Upper lobe of right lung (tissue), 1 donor: ENCODE measurements around the gene CLMP. TPM values are rescaled to one million over a fixed set of nuclear protein-coding genes. Genes with fewer than 3 reads are reported as not detected.

Experiments used
- ATAC-seq: fragments of 200-7000 bp; cut with Tn5 transposase; one replicate; pipeline ENCODE4 v1.9.1; 2020; ENCODE audit warnings: mild to moderate bottlenecking, moderate library complexity
- DNase-seq: peaks from one replicate; pipeline ENCODE4 v3.0.0-alpha.2; 2020
- H3K27ac ChIP-seq: fragments of 200-600 bp; one replicate; pipeline ENCODE4 v1.8.0; 2022
- H3K27me3 ChIP-seq: fragments of 200-600 bp; one replicate; pipeline ENCODE4 v1.8.0; 2022; ENCODE audit warnings: mild to moderate bottlenecking
- H3K36me3 ChIP-seq: fragments of 200-600 bp; one replicate; pipeline ENCODE4 v1.8.0; 2022
- H3K4me1 ChIP-seq: fragments of 200-600 bp; one replicate; pipeline ENCODE4 v1.8.0; 2022
- H3K4me3 ChIP-seq: fragments of 200-600 bp; one replicate; pipeline ENCODE4 v1.8.0; 2022; ENCODE audit warnings: mild to moderate bottlenecking
- H3K9me3 ChIP-seq: fragments of 200-600 bp; one replicate; pipeline ENCODE4 v1.8.0; 2022
- intact Hi-C: fragments of 100-400 bp; cut with DNase I; formaldehyde crosslinking; loops from one replicate; pipeline ENCODE4 v1.11.0; 2022
- total RNA-seq: library from RNA; stranded (reverse); fragmentation: NEBNext Ultra II Directional; extraction: Animal tissue kit (Norgen Biotek cat#: 25700); gene quantifications from one replicate; pipeline ENCODE4 v1.2.1, GENCODE V29; 2021
- TF ChIP-seq, protein P1 (sequence below): fragments of 200-600 bp; IDR thresholded peaks from one replicate; pipeline ENCODE4 v1.8.0; 2022; ENCODE audit warnings: antibody characterized with exemption
- donor health status: DM: no; HTN: yes; CAD: no; lungs with severe emphysema.

The CLMP gene
- total RNA-seq, 1 donor from 2014 or later, result 17.6 TPM

DNA sequence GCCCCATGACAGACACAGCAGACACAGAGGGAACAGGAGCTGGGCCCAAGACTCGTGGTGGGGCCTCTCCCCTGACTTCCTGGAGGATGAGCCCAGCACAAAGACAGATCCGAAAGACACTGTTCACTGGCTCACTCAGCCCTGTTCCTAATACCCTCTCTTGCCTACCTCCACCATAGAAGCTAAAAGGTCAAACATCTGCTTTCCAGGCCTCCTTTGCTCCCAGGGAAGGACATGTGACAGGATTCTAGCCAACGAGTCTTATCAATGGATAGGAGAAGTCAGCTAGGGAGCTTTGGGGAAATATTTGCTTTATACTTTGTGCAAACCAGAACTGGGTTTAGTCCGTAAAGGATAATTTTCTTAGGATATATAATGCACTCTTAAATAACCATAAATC, 8.4 kb upstream of the CLMP start:
- Histone ChIP-seq H3K27ac (no peak overlapping the region), H3K36me3 (no peaks in the 10 kb centered on the region), H3K27me3 (no peaks in the 10 kb centered on the region), H3K4me3 (no peak overlapping the region), H3K4me1 (no peaks in the 10 kb centered on the region), H3K9me3 (no peaks in the 10 kb centered on the region)
- DNase-seq (no peak), ATAC-seq (no peak)
- TF ChIP-seq, protein P1, sequence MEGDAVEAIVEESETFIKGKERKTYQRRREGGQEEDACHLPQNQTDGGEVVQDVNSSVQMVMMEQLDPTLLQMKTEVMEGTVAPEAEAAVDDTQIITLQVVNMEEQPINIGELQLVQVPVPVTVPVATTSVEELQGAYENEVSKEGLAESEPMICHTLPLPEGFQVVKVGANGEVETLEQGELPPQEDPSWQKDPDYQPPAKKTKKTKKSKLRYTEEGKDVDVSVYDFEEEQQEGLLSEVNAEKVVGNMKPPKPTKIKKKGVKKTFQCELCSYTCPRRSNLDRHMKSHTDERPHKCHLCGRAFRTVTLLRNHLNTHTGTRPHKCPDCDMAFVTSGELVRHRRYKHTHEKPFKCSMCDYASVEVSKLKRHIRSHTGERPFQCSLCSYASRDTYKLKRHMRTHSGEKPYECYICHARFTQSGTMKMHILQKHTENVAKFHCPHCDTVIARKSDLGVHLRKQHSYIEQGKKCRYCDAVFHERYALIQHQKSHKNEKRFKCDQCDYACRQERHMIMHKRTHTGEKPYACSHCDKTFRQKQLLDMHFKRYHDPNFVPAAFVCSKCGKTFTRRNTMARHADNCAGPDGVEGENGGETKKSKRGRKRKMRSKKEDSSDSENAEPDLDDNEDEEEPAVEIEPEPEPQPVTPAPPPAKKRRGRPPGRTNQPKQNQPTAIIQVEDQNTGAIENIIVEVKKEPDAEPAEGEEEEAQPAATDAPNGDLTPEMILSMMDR, result no peak
- intact Hi-C loops, result no loop called here

DNA sequence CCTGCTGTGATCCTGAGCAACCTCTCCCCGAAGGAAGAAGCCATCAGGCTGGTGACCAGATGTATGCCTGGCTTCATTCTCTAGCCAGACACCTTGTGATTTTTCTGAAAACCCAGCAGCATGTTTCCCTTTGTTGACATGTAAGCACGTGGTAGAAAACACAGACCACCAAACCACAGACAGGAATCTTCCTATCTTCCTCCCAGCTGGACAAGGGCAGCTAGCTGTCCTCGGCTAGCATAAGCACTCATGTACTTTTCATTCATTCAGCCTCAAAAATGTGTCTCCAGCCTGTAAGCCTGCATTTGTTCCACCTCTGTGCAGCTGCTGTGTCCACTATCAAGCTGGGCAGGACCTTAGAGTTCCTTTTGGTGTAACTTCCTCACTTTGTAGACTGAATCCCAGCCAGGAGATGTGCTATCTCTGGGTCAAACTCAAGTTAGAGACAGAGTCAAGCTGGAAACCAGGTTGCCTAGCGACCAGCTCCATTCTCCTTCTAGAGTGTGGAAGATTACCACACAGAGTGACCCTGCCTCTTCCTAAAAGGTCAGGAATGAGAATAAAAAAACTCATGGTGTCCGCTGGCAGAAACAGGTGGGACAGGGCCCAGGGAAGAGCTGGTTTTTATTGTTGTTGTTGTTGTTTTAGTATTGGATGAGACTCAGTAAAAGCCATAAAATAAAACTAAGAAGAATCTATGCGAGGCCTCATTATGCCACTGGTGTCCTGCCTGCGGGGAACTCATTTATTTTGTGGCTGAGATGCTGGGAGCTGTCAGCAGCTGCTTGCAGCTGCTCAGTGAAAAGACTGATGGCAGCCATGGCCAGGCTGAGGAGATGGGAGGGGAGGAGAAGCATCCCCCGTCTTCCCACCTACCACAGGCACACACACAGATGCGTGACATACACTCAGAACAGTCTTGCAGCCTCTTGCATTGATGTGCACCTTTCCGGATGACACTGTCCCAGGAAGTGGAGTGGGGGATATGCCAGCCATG, 7.4 kb upstream of the CLMP start:
- H3K4me1 ChIP-seq, result no peaks in the 10 kb centered on the region
- TF ChIP-seq, protein P1, result no peak
- H3K4me3 ChIP-seq, result no peak overlapping the region
- DNase-seq, result no peak
- H3K36me3 ChIP-seq, result no peaks in the 10 kb centered on the region
- peaks cover 7% of the 10 kb centered on the region for H3K27me3 ChIP-seq
- ATAC-seq, result peak; percentile 68
- no peak overlapping the region for H3K27ac ChIP-seq
- intact Hi-C loops, result no loop called here
- no peaks in the 10 kb centered on the region for H3K9me3 ChIP-seq

DNA sequence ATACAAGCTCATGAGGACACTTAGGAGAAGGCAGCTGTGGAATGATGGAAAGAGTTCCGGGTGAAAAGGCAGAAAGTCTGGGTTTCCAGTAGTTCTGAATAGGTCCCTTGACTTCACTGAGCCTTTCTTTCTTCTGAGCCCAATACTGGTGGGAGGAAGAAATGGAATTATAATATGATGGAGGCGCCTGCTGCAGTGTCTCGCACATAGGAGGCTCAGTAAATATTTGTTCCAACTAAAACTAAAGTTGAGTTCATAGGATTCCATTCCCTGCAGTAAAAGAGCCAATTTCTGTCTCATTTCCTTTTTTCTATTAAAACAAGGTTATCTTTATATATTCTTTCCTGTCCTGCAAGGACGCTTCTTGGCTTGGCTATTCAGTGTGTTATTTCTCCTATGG, 5.2 kb upstream of the CLMP start:
- Histone ChIP-seq H3K27ac (no peak overlapping the region), H3K4me1 (peaks cover 6% of the 10 kb centered on the region), H3K36me3 (no peaks in the 10 kb centered on the region), H3K27me3 (peaks cover 17% of the 10 kb centered on the region), H3K9me3 (no peaks in the 10 kb centered on the region), H3K4me3 (no peak overlapping the region)
- TF ChIP-seq, protein P1, result no peak
- DNase-seq, result no peak
- ATAC-seq, result no peak
- intact Hi-C loops, result no loop called here

DNA sequence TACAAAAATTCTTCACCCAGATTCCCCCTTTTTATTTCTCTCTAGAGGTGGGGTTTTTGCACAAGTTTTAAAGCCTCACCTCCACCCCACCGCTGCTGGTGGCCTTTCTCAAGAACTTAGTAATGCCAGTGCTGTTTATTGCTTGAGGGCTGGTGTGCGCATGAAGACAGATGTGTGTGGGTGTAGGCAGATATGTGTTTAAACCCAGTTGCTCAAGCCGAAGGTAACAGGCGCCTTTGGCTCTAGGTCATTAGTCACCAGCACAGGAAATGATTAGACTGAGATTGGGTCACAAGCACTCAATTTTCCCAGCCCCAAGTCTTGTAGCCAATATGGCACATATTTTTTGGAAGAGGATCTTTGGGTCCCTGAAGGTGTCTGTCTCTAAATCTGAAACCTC, 2.7 kb upstream of the CLMP start:
- H3K36me3 ChIP-seq, result no peaks in the 10 kb centered on the region
- H3K9me3 ChIP-seq, result no peaks in the 10 kb centered on the region
- H3K4me3 ChIP-seq, result no peak overlapping the region
- H3K27ac ChIP-seq, result no peak overlapping the region
- TF ChIP-seq, protein P1, result no peak
- H3K27me3 ChIP-seq, result peaks cover 34% of the 10 kb centered on the region
- ATAC-seq (no peak), DNase-seq (no peak)
- intact Hi-C loops, result no loop called here
- peaks cover 6% of the 10 kb centered on the region for H3K4me1 ChIP-seq

DNA sequence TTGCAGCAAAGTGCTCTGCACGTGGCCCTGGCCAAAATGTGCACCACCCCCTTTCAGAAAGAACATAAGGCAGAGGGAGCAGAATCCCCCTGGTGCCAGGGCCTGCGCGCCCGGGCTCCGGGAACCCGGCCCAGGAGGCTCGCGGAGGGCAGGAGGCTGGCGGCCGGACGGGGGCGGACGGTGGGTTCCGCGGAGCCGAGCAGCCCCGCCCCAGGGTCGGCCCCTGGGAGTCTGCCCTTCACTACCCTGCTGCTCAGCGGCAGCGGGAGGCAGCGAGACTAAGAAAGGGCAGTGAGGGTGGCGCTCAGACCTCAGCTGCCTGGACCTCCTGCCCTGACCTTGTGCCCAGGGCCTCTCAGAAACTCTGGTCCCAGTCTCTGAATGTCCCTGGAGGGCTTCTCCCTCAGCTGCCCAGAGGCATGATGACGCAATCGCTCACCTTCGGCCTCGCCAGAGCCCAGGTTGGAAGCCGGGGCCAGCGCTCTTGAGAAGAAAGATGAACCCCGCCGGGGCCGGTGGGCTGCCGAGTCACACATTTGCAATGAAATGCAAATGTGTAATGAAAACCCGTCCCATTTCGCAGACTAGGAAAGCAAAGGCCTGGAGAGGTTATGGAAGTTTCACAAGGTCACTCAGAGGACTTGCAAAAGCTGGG, 1.1 kb upstream of the CLMP start:
- Histone ChIP-seq H3K4me3 (no peak overlapping the region), H3K9me3 (no peaks in the 10 kb centered on the region), H3K36me3 (no peaks in the 10 kb centered on the region), H3K27ac (no peak overlapping the region), H3K27me3 (peaks cover 34% of the 10 kb centered on the region), H3K4me1 (peaks cover 6% of the 10 kb centered on the region)
- no peak for DNase-seq
- TF ChIP-seq, protein P1, result no peak
- intact Hi-C loops, result no loop called here
- peak; percentile 5 for ATAC-seq
